ENCODE measurements around the gene ITPRIPL2. TPM values are rescaled to one million over a fixed set of nuclear protein-coding genes. Genes with fewer than 3 reads are reported as not detected.
A peak's percentile ranks its signal among the peaks of the same experiment; 100 is the strongest.

The ITPRIPL2 gene
- 100 to 1,000 TPM in 1 of 2 donors, 10 to 100 TPM in 1; 68.1 to 106 TPM for total RNA-seq
- long read RNA-seq, donor 1, full-length matches to known transcripts = 22 of 22 reads
- long read RNA-seq, donor 1, partial matches to known transcripts = 0 of 22 reads
- long read RNA-seq, donor 1, other reads (novel, unspliced or antisense) = 0 of 22 reads
- long read RNA-seq, donor 2, full-length matches to known transcripts = 115 of 117 reads
- long read RNA-seq, donor 2, partial matches to known transcripts = 0 of 117 reads
- long read RNA-seq, donor 2, other reads (novel, unspliced or antisense) = 2 of 117 reads

- intact Hi-C loops (cut with DNase I) = no loop called here
- peak; percentile 97 for DNase-seq (ENCODE audit: low spot score)
Measured at GRCh38 chr16:19113577-19114358, at the start of gene ITPRIPL2. TSS of gene ITPRIPL2 (plus strand) at chr16:19113964. CDS start at chr16:19114462, 498 bp downstream.

- intact Hi-C loops (cut with DNase I) = no loop called here
- DNase-seq (ENCODE audit: low spot score) = no peak
Measured at GRCh38 chr16:19066988-19067348, 46.8 kb upstream of the ITPRIPL2 start.

GRCh38 chr16:19067349-19068236 is 46.2 kb upstream of the ITPRIPL2 start, which contains the start of gene COQ7:
TSS of gene COQ7 (plus strand) at chr16:19067614. CDS start at chr16:19067665, 51 bp downstream.
- intact Hi-C loops (cut with DNase I) = no loop called here
- DNase-seq (ENCODE audit: low spot score) = peak; percentile 99

GRCh38 chr16:19068237-19068815 is 45.4 kb upstream of the ITPRIPL2 start:
- intact Hi-C loops (cut with DNase I) = no loop called here
- no peak for DNase-seq (ENCODE audit: low spot score)

GRCh38 chr16:19071811-19072777 is 41.7 kb upstream of the ITPRIPL2 start:
- DNase-seq (ENCODE audit: low spot score) = no peak
- intact Hi-C loops (cut with DNase I) = no loop called here

GRCh38 chr16:19073344-19073743 is 40.4 kb upstream of the ITPRIPL2 start:
- intact Hi-C loops (cut with DNase I) = no loop called here
- no peak for DNase-seq (ENCODE audit: low spot score)

- intact Hi-C loops (cut with DNase I) = no loop called here
- no peak for DNase-seq (ENCODE audit: low spot score)
Measured at GRCh38 chr16:19073863-19074262, 39.9 kb upstream of the ITPRIPL2 start.

GRCh38 chr16:19075511-19075910 is 38.3 kb upstream of the ITPRIPL2 start:
- no peak for DNase-seq (ENCODE audit: low spot score)
- intact Hi-C loops (cut with DNase I) = no loop called here

- DNase-seq (ENCODE audit: low spot score) = no peak
- intact Hi-C loops (cut with DNase I) = no loop called here
Measured at GRCh38 chr16:19077879-19078278, 35.9 kb upstream of the ITPRIPL2 start.

GRCh38 chr16:19083670-19084069 is 30.1 kb upstream of the ITPRIPL2 start:
- intact Hi-C loops (cut with DNase I) = no loop called here
- no peak for DNase-seq (ENCODE audit: low spot score)

GRCh38 chr16:19084139-19084538 is 29.6 kb upstream of the ITPRIPL2 start:
- intact Hi-C loops (cut with DNase I) = no loop called here
- DNase-seq (ENCODE audit: low spot score) = no peak

- no peak for DNase-seq (ENCODE audit: low spot score)
- intact Hi-C loops (cut with DNase I) = no loop called here
Measured at GRCh38 chr16:19084879-19085278, 28.9 kb upstream of the ITPRIPL2 start.

- no peak for DNase-seq (ENCODE audit: low spot score)
- intact Hi-C loops (cut with DNase I) = loop anchor here (2.0 kb wide), 1 partner anchor 289 kb away; no protein-coding TSS in a partner anchor
Measured at GRCh38 chr16:19085679-19086200, 28.0 kb upstream of the ITPRIPL2 start.

- peak; percentile 96 for DNase-seq (ENCODE audit: low spot score)
- intact Hi-C loops (cut with DNase I) = loop anchor here (2.0 kb wide), 1 partner anchor 288 kb away; no protein-coding TSS in a partner anchor
Measured at GRCh38 chr16:19086322-19087199, 27.2 kb upstream of the ITPRIPL2 start.

- intact Hi-C loops (cut with DNase I) = no loop called here
- no peak for DNase-seq (ENCODE audit: low spot score)
Measured at GRCh38 chr16:19088341-19088916, 25.3 kb upstream of the ITPRIPL2 start.

- no peak for DNase-seq (ENCODE audit: low spot score)
- intact Hi-C loops (cut with DNase I) = no loop called here
Measured at GRCh38 chr16:19089410-19089955, 24.3 kb upstream of the ITPRIPL2 start.
